ENCODE results near the gene KDM4C.

Gene KDM4C

DNA sequence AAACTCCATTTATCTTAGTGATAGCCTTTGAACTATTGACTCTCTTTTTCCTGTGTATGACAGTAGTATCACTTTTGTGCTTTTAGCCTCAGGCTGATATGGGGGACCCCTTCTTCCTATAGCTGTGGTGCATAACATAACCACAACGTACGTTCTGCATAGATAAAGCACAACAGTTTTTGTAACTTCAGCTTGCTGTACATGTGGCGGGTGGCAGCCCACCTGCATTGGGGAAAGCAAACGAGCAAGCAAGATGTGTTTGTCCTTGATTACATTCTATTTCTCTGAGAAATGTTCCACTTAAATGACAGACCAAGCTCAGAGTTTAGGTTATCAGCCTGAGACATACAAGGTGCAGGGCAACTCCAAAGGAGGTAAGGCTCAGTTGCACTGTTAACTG is 309.4 kb downstream of the KDM4C start:
- peak; percentile 93 for DNase-seq

DNA sequence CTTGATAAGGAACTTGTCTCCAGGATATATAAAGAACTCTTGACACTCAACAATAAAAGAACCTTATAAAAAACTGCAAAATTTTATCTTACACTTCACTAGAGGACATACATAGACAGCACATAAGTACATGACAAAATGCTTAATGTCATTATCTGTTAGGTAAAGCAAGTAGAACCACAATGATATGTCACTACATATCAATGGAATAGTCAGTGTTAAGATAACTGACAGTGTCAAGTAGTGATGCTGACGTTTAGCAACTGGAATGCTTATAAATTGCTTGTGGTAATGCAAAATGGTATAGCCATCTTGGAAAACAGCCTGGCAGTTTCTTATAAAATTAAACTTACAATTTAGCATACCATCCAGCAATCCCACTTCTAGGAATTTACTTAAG is 314.1 kb downstream of the KDM4C start:
- no peak for DNase-seq

GRCh38 chr9:7073706-7074105 is 315.9 kb downstream of the KDM4C start:
- DNase-seq = no peak

- no peak for DNase-seq
These were observed 317.4 kb downstream of the KDM4C start for GRCh38 chr9:7075154-7075553.

DNA sequence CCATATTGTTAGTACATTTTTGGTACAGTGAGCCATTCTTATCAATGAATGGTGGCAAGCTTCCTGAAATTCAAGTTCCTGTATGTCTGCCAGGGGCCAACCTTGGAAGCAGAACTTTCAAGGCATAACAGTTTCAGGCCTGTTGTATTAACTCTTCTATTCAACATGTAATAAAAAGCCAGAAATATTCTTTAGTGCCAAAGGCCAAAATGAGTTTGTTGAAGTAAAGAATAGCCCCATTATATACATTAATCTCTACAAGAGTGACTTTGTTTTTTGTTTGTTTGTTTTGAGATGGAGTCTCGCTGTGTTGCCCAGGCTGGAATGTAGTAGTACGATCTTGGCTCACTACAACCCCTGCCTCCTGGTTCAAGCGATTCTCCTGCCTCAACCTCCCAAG is 321.3 kb downstream of the KDM4C start:
- no peak for DNase-seq

DNA sequence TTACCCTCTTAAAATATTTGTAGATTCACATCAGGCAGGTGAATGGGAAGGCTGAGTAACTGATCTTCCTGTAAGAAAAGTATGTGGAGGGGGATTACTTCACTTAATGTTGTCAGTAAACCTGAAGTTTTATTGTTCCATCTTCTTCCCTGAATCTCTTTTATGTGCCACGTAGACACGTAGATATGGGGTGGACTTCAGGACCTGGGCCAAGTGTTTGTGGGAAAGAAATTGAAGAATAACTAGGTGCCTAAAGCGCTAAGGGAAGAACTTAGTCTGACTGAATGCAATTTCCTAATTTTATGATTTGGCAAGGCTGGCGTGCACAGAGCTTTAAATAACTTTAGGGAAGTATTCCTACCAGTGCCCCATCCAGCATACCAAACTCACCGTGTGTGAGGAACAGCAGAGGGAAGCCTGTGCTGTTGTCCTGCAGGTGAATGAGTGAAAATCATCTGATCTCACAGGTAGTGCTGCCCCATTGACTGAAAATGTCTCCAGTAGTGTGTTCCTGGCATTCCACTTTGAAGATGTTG is 323.4 kb downstream of the KDM4C start:
- DNase-seq = no peak

DNA sequence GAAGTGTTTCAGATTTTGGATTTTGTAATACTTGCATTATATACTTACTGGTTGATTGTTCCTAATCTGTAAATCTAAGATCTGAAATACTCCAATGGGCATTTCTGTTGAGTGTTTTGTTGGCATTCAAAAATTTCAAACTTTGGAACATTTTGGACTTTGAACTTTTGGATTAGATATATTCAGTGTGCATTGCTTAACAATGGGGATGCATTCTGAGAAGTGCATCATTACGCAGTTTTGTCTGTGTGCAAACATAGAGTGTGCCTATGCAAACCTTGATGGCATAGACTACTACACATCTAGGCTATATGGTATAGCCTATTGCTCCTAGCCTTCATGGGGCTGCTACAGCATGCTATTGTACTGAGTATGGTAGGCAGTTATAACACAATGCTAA is 325.4 kb downstream of the KDM4C start:
- no peak for DNase-seq

GRCh38 chr9:7085357-7085756 is 327.6 kb downstream of the KDM4C start:
- no peak for DNase-seq

DNA sequence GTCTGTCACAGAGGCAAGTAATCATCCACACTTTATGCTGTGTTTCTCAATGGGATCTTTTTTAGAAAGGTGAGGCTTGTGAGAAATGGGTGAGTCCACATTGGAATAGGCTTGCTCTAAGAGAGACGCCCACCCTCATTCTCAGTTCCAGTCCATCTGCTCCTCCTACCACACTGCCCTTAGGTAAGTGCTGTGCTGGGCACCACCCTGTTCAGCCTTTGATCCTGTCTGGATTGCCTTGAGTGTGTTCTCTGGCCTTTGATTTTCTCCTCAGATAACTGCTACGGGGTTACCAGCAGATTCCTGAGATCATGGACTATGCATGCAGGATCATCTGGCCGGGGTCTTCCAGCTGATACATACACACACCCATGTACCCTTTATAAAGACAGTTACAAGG is 328.6 kb downstream of the KDM4C start:
- DNase-seq = no peak

DNA sequence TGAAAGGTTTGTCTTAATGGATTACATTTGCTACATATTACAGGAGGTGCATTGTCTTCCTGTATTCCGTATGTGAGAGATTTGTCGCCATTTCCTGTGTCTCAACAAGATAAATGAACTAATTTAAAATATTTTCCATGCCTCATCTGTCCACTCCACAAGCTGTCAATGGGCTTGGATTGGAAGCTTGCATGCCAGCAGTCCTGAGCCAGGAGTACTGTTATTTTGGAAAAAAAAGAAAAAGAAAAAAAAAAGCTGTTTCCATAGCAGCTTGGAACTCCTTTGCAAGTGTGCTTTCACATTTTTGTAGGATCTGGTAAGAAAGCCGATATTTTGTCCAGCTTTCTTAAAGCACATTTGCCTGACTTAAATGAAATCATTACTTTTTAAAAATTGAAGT is 330.8 kb downstream of the KDM4C start:
- DNase-seq = no peak

- DNase-seq = no peak
These were observed 331.8 kb downstream of the KDM4C start for GRCh38 chr9:7089406-7090193.

DNA sequence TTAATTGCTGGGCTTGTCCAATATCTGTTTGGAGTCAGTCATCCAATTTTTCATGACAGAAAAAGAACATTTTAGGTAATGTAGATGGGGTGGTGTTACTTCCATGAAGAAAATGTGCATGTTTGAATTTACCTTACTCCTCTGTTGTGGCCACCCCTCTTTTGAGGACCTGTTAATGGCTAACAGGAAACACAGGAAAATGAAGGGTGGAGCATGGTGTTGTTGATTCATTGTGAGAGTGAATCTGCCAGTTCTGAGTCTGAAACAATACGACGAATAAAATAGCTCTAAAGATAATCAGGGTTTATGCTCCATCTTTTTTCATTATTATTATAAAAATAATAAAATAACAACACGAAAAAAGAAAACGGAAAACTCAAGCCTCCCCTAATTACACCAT is 335.3 kb downstream of the KDM4C start:
- DNase-seq = no peak

GRCh38 chr9:7094052-7094451 is 336.3 kb downstream of the KDM4C start:
- peak; percentile 37 for DNase-seq

GRCh38 chr9:7094576-7094975 is 336.8 kb downstream of the KDM4C start:
- DNase-seq = no peak

DNA sequence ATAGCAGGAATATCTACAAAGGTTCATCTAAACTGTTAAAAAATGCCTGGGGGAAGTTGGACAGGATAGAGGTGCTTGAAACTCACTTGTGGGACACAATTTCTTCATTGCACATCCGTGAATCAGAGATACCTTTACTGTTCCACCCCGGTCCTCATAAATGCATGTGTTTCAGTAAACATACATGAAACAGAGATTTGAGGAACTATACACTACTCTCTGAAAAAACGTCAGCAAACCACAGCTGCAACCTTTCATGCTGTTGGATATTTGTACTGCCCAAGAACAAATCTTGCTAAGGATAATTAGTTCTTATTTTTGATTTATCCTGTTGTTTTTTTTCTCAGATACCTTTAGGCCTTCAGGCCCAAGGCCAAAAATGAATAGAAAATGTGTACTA is 337.3 kb downstream of the KDM4C start:
- no peak for DNase-seq

DNA sequence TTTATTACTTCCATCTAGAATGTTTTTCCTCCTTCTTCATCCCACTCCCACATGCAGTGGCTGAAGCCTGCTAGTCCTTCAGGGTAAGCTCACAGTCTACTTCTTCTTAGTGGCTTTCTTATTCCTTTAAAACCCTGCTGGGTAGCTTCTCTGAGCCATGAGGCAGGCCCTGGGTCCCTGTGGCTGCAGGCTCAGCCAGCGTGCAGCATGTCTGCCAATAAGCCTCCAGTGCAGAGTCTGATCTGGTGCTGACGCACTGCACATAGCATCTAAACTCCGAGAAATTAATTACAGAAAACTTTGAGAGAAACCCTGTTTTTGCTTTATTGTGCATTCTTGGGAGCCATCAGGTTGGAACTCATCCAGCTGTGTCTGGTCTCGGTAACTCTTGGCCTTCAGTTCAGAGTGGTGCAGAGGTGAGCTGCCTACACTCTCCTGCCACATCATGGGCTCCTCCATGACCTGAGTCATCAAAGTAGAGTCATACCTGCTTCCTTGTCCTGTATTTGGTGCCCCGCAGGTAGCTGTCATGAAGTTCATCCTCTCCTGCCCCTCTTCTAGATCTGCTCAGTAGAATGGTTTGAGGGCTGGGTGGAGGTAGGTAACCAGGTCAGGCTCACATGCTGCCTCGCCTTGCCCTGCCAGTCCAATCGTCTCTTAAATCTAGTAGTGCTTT is 339.4 kb downstream of the KDM4C start:
- no peak for DNase-seq

GRCh38 chr9:7097785-7098752 is 340.3 kb downstream of the KDM4C start:
- peak; percentile 47 for DNase-seq

DNA sequence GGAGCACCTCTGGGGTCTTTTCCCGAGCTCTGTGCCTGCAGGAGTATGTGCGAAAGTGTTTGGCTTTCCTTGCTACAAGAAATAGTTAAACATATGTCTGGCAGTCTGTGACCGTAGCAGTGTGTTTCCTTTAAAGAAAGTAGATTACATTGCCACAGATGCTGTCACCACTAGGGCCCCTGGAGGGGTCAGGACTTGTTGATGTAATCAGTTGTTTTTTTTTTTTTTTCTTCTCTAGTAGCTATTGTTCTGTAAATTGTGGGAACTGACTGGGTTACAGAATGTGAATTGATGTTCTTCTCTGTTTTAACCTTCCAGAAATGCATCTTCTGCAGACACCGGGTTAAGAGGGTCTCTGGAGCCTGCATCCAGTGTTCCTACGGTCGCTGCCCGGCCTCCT is 345.6 kb downstream of the KDM4C start:
- DNase-seq = peak; percentile 31

- no peak for DNase-seq
These were observed 346.0 kb downstream of the KDM4C start for GRCh38 chr9:7103771-7104170.

- DNase-seq = no peak
These were observed 346.9 kb downstream of the KDM4C start for GRCh38 chr9:7104625-7105024.

DNA sequence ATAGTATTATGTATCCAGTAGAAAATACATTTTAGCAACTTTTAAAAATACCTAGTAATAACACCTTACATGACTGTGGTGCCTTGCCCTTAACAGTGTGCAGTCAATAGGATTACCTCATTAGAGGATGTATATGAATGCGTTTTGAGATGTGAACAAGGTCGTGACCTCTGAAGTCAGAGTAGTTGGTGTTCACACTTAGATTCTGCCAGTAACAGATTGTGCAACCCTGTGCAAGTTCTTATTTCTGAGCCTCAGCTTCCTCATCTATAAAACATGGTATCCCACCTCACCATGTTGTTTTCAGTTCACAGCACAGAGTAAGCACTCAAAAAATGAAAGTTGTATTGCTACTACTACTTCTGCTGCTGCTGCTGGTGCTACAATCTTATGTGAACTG is 347.3 kb downstream of the KDM4C start:
- peak; percentile 17 for DNase-seq

GRCh38 chr9:7108936-7109335 is 351.2 kb downstream of the KDM4C start:
- DNase-seq = no peak

- DNase-seq = no peak
These were observed 353.6 kb downstream of the KDM4C start for GRCh38 chr9:7111413-7111812.
